SU-DHL-6 (cell line): ENCODE results near the gene PODNL1.

ENCODE experiments used
- H2AFZ ChIP-seq: fragments of 200-600 bp; sonication (generic); 2 replicates; pipeline ENCODE4 v1.6.1; 2014; ENCODE audit warnings: low read depth, mild to moderate bottlenecking, moderate library complexity, mixed read lengths, antibody characterized with exemption, low read length; ENCODE audit not compliant: severe bottlenecking
- H3F3A ChIP-seq: fragments of 200-600 bp; shearing (Covaris generic); 2 replicates; pipeline ENCODE4 v1.6.0; 2016; ENCODE audit warnings: antibody characterized with exemption, mild to moderate bottlenecking; ENCODE audit not compliant: insufficient read depth
- H3K27ac ChIP-seq: fragments of 200-600 bp; sonication (generic); 2 replicates; pipeline ENCODE4 v1.5.1; 2016; ENCODE audit warnings: low read depth, mild to moderate bottlenecking, low read length, moderate library complexity, mixed read lengths
- H3K27me3 ChIP-seq: fragments of 200-600 bp; sonication (generic), shearing (Covaris generic); 2 replicates; pipeline ENCODE4 v1.6.0; 2014; ENCODE audit warnings: mild to moderate bottlenecking, low read length
- H3K36me3 ChIP-seq: fragments of 200-600 bp; sonication (generic); 2 replicates; pipeline ENCODE4 v1.6.1; 2014; ENCODE audit warnings: mild to moderate bottlenecking, low read length, mixed read lengths
- H3K4me2 ChIP-seq: fragments of 300-600, 200-600 bp; shearing (Covaris generic), sonication (generic); 2 replicates; pipeline ENCODE4 v1.6.0; 2014; ENCODE audit warnings: low read length, low read depth, mild to moderate bottlenecking; ENCODE audit not compliant: poor library complexity, severe bottlenecking
- H3K4me3 ChIP-seq: fragments of 200-600 bp; sonication (generic); 2 replicates; pipeline ENCODE4 v1.5.1; 2014; ENCODE audit warnings: antibody characterized with exemption, low read length, mild to moderate bottlenecking, mixed read lengths; ENCODE audit not compliant: insufficient read depth, poor library complexity, severe bottlenecking
- H3K79me2 ChIP-seq: fragments of 200-600 bp; sonication (generic); 2 replicates; pipeline ENCODE4 v1.6.1; 2014; ENCODE audit warnings: mild to moderate bottlenecking, low read length, moderate library complexity; ENCODE audit not compliant: insufficient read depth
- H3K9ac ChIP-seq: fragments of 200-600 bp; sonication (generic); 2 replicates; pipeline ENCODE4 v1.7.0; 2014; ENCODE audit warnings: mild to moderate bottlenecking, low read length
- H3K9me2 ChIP-seq: fragments of 200-600 bp; sonication (generic); replicated peaks from 2 replicates; pipeline ENCODE4 v1.6.1; 2014; ENCODE audit warnings: low read length; ENCODE audit not compliant: insufficient read depth
- H3K9me3 ChIP-seq: fragments of 200-600 bp; sonication (generic); 2 replicates; pipeline ENCODE4 v1.6.1; 2014; ENCODE audit warnings: low read length, mixed read lengths; ENCODE audit not compliant: insufficient read depth
- H4K20me1 ChIP-seq: fragments of 200-600 bp; sonication (generic); 2 replicates; pipeline ENCODE4 v1.6.1; 2014; ENCODE audit warnings: low read depth, mild to moderate bottlenecking, antibody characterized with exemption, low read length, moderate library complexity, mixed read lengths
- EZH2phosphoT487 ChIP-seq: fragments of 200-600 bp; sonication (generic), shearing (Covaris generic); conservative IDR thresholded peaks from 2 replicates; pipeline ENCODE4 v1.6.1; 2018; ENCODE audit warnings: mild to moderate bottlenecking, antibody characterized with exemption, low read length, moderate library complexity, mixed read lengths
- TF ChIP-seq, protein P1 (sequence below): fragments of 200-600 bp; sonication (generic); IDR thresholded peaks from one replicate; pipeline ENCODE4 v1.5.1; 2017; ENCODE audit warnings: antibody characterized with exemption, mild to moderate bottlenecking, low read length, moderate library complexity; ENCODE audit not compliant: insufficient read depth, poor library complexity, severe bottlenecking

Gene PODNL1

DNA sequence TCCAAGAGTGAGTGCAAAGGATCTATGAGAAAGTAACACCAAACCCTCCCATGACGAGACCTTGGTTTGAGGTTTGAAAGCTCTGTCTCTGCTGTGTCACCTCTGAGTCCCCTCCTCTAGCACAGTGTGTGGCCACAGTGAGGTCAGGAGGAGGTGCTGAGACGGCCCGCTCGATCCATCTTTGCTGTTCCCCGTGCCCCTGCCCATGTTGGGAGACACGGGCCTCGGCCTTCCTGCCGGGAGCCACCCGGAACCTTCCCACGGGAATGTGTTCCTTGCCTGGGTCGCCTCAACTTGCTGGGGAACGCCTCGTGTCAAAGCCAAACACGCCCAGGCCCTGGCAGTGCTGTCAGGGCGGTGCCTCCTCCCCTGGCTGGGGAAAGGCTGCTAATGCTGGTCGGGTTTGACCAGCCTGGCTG is 51.2 kb downstream of the PODNL1 start:
- Histone ChIP-seq H3K27me3 (no peaks in the 10 kb centered on the region), H3K9ac (no peak overlapping the region), H3K79me2 (no peaks in the 10 kb centered on the region), H3K9me3 (no peaks in the 10 kb centered on the region), H3K4me2 (no peak overlapping the region), H3F3A (no peaks in the 10 kb centered on the region), H4K20me1 (no peaks in the 10 kb centered on the region), H3K27ac (no peak overlapping the region), H3K4me3 (no peak overlapping the region), H2AFZ (no peak overlapping the region), H3K36me3 (no peaks in the 10 kb centered on the region), H3K9me2 (no peaks in the 10 kb centered on the region)
- TF ChIP-seq EZH2phosphoT487, result no peak
- TF ChIP-seq, protein P1, sequence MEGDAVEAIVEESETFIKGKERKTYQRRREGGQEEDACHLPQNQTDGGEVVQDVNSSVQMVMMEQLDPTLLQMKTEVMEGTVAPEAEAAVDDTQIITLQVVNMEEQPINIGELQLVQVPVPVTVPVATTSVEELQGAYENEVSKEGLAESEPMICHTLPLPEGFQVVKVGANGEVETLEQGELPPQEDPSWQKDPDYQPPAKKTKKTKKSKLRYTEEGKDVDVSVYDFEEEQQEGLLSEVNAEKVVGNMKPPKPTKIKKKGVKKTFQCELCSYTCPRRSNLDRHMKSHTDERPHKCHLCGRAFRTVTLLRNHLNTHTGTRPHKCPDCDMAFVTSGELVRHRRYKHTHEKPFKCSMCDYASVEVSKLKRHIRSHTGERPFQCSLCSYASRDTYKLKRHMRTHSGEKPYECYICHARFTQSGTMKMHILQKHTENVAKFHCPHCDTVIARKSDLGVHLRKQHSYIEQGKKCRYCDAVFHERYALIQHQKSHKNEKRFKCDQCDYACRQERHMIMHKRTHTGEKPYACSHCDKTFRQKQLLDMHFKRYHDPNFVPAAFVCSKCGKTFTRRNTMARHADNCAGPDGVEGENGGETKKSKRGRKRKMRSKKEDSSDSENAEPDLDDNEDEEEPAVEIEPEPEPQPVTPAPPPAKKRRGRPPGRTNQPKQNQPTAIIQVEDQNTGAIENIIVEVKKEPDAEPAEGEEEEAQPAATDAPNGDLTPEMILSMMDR, result no peak

DNA sequence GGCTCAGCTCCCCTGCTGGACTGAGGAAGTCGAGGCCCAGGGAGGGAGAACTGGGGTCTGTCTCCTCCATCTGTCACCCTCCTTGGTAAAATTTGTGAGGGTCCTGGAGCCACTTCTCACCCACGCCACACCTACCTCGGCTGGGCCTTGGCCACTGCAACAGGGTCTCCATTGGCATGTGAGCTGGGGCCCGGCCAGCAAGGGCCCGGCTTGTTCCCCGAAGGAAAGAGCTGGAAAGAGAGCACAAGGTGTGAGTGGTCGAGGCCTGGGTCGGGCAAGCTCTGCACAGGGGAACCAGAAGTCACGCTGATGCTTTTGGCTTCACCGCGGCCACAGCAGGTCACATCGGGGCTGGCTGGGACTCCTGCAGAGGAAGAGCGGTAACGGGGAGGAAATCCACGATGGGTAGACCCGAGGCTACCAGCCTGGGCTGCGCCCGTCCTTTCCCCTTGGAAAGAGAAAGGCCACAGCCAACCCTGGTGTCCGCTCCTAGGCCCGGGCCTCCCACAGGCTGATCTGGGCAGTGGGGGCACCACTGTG is 52.3 kb downstream of the PODNL1 start:
- H3K4me2 ChIP-seq, result no peak overlapping the region
- no peaks in the 10 kb centered on the region for H4K20me1 ChIP-seq
- no peak overlapping the region for H3K9ac ChIP-seq
- no peaks in the 10 kb centered on the region for H3K79me2 ChIP-seq
- H3K27me3 ChIP-seq, result no peaks in the 10 kb centered on the region
- no peak for TF ChIP-seq EZH2phosphoT487
- TF ChIP-seq, protein P1, result no peak
- no peaks in the 10 kb centered on the region for H3K9me2 ChIP-seq
- H3K36me3 ChIP-seq, result no peaks in the 10 kb centered on the region
- H3K4me3 ChIP-seq, result no peak overlapping the region
- no peak overlapping the region for H2AFZ ChIP-seq
- no peak overlapping the region for H3K27ac ChIP-seq
- no peaks in the 10 kb centered on the region for H3F3A ChIP-seq
- H3K9me3 ChIP-seq, result no peaks in the 10 kb centered on the region

DNA sequence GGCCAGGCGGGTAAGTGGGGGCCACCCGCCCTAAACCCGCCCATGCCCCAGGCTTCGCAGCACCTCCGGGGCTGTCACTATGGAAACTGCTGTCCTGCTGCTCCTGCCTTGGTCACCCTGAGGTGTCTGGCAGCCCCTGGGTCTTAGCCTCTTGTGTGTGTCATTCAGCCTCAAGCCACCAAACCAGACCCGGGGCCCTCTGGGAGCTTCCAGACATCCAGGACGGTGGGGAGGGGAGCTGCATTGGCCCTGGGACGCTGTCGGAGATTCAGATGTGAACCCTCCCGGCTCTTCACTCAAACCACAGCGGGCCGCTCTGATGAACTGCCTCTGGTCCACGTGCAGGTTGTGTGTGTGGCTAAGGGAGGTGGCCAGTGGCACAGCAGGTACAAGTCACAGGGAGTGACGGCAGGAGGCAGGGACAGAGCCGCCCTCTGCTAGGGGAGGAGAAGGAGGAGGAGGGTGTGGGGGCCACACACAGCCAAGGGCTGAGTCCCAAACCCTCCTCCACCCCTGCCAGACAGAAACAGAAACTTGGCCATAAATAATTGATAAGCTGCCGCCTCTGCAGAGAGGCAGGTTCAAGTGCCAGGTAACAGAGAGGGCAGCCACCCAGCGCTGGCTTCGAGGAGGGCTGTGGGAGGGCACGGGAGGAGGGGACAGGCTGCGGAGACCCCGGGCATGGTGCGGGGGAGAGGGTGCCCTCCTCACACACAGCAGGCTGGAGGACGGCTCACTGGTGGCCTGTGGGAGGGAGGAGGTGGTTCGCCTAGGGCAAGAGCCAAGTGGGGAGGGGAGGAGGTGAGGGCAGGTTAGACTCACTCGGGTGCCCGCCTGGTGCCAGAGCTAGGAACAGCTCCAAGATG is 53.3 kb downstream of the PODNL1 start:
- H3F3A ChIP-seq, result no peaks in the 10 kb centered on the region
- H3K9me2 ChIP-seq, result no peaks in the 10 kb centered on the region
- H3K27ac ChIP-seq, result no peak overlapping the region
- no peaks in the 10 kb centered on the region for H3K79me2 ChIP-seq
- H3K4me3 ChIP-seq, result no peak overlapping the region
- no peak overlapping the region for H2AFZ ChIP-seq
- no peak overlapping the region for H3K4me2 ChIP-seq
- no peak overlapping the region for H3K9ac ChIP-seq
- TF ChIP-seq EZH2phosphoT487, result no peak
- TF ChIP-seq, protein P1, result no peak
- H4K20me1 ChIP-seq, result no peaks in the 10 kb centered on the region
- no peaks in the 10 kb centered on the region for H3K36me3 ChIP-seq
- H3K27me3 ChIP-seq, result no peaks in the 10 kb centered on the region
- H3K9me3 ChIP-seq, result no peaks in the 10 kb centered on the region
